HG02938 (cell line): ENCODE results near the gene GPR139.

Experiments used
- ATAC-seq: cut with Tn5 transposase; IDR thresholded peaks from one replicate; pipeline ENCODE4 v1.9.1; 2021; ENCODE audit warnings: mild to moderate bottlenecking, moderate library complexity; ENCODE audit not compliant: unreplicated experiment

GPR139 gene

GRCh38 chr16:19991614-19992013 is 82.1 kb downstream of the GPR139 start:
- no peak for ATAC-seq

- no peak for ATAC-seq
These were observed 89.6 kb downstream of the GPR139 start for GRCh38 chr16:19984135-19984534.
